CD4-positive, alpha-beta T cell treated with Interleukin-15 for 1 hour (primary cell): ENCODE data around the gene VPS35L.
A peak's percentile ranks its signal among the peaks of the same experiment; 100 is the strongest.
"Not testable (repeated sequence)": the region's sequence is repeated elsewhere in the genome, so short reads cannot be mapped to it uniquely, and the experiment has no call there.

Source experiments
- DNase-seq: peaks from one replicate; pipeline ENCODE4 v3.0.0-alpha.2; 2020

Gene VPS35L

DNA sequence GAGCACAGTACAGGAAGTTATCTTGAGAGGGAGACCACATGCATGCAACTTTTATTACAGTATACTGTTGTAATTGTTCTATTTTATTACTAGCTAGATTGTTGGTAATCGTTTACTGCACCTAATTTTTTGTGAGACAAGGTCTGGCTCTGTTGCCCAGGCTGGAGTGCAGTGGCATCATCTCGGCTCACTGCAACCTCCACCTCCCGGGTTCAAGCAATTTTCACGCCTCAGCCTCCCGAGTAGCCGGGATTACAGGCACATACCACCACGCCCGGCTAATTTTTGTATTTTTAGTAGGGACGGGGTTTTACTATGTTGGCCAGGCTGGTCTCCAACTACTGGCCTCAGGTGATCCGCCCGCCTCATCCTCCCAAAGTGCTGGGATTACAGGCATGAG, 161.2 kb downstream of the VPS35L start:
- not testable (repeated sequence) for DNase-seq

DNA sequence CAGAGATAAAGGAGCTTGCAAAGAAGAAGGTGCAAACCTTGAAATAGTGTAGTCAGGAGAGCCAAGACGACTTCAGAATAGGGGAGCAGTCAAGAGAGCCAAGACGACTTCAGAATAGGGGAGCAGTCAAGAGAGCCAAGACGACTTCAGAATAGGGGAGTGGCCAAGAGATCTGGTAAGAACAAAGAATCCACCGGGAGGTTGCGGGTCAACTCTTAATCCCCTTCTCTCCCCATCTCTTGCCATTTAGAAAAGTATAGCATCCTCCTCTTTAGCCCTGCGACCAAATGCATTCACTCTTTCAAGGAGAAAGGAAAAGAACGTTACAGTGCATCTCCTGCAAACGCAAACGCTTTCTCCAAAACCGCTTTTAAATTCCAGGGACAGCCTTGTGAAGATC, 161.8 kb downstream of the VPS35L start:
- no peak for DNase-seq

DNA sequence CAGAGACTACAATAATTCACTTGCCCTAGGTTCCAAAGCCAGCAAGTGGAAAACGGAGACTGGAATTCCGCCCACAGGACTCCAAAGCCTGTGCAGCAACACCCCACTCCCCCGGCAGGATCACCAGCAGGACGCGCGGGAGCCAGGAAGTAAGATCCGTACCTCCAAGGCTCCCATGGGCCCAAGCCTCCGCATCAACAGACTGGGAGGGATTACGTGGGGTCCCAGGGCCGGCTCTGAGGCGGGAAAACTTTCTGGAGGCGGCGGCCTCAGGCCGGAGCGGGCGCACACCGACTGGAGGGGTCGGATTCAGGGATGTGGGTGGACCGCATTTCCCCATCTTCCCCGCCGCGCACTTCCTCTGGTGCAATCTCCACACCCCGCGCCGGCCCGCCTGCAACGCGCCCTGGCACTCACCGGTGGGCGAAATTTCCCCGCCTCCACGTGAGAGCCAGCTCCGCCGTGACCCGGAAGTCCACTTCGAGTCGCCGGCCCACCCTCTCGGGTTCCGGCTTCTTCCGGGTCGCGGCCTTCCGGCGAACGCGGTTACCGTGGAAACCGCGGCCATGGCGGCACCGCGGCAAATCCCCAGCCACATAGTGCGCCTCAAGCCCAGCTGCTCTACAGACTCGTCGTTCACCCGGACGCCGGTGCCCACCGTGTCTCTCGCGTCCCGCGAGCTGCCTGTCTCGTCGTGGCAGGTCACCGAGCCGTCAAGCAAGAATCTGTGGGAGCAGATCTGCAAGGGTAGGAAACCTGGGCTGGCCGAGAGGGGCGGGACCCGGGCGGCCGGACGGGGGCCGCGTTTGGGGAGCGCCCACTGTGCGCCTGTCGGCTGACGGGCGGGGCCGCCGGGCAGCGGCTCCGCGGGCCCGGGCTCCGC, 162.5 kb downstream of the VPS35L start, which contains the start of the genes IQCK and KNOP1:
IQCK (plus strand) TSS at position 531 of the 883 bp plus-strand sequence; CDS start at position 567, 36 bp downstream.
KNOP1 (minus strand) TSS at position 487 of the 883 bp plus-strand sequence. CDS start 3,192 bp downstream, outside the sequence.
- DNase-seq, result peak; percentile 91

DNA sequence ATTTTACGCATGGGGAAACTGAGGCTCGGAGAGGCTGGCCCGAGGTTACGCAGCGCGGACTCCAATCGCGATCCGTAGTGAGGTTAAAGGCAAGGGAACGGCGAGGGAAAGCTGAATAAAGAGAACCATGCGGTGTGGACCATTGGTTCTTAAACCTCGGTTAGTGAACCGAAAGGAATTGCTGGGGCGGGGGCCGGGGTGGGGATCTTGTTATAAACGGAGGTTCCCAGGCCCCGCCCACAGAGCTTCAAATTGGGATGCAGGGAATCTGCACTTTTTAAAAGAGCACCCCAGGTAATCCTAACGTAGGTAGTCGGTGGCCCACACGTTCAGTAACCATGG, 163.1 kb downstream of the VPS35L start:
- no peak for DNase-seq

DNA sequence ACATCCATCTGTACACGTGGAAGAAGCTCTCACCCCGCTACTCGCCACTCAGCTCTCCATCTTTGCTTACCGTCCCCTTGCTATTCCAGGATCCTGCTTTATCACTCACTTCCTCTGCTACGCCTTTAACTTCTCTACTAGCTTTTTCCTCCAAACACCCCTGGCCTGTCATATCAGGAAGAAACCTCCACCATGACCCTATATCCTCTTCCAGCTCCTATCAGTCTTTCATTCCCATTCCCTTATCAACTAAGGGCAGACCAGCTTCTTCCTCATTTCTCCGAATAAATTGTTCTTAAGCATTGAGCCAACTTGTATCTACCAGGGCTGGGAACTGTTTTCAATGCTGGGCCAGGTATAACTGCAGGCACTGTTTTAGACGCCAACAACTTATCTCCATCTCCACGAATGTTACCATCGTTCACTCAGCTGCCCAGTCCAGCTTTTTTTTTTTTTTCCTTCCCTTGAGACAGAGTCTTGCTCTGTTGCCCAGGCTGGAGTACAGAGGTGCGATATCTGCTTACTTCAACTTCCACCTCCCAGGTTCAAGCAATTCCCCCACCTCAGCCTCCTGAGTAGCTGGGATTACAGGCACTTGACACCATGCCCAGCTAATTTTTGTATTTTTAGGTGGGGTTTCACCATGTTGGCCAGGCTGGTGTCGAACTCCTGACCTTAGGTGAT, 166.9 kb downstream of the VPS35L start:
- no peak for DNase-seq

DNA sequence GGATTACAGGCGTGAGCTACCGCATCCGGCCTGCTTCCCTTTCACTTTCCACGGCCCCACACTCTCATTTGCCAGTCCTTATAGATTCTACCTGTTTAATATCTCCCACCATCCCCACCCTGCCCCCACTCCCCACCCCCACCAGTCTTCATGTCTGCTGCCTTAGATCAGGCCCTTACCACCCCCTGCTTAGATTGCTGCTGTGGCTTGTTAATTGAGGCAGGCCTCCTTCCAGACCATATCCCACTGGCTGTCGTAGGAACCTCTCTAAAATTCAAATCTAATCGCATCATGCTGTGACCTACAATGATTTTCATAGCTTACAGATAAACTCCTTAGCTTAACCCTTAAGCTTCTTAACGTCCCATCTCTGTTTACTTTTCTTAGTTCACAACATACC, 167.5 kb downstream of the VPS35L start:
- DNase-seq, result no peak

DNA sequence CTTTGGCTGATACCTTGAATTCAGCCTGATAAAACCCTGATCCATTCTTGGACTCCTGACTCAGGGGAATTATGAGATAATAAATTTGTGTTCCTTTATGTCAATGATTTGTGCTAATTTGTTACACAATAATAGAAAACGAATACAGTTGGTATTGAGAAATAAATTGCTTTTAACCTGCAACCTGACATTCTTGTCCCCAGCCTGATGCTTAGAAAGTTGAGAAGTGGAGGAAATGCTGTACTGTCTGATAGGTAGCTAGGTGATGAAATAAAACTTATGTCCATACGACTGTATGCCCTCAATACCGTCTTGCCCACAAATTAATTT, 173.1 kb downstream of the VPS35L start:
- DNase-seq, result no peak

DNA sequence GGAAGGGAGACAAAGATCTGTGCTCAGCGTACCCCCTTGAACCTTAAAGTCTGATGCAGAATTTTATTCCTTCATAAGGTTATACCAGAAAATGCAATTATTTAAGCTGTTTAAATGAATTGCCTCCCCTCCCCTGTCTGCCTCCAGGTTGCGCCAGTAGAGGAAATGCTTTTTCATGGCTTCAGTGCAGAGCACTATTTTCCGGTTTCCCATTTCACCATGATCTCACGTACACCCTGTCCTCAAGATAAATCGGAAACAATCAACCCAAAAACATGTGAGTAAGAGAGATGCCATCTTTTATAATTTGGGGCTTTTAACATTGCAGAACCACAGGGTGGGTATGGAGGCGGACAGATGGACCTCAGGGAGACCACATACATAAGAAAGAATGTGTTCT, 178.0 kb downstream of the VPS35L start:
- no peak for DNase-seq

DNA sequence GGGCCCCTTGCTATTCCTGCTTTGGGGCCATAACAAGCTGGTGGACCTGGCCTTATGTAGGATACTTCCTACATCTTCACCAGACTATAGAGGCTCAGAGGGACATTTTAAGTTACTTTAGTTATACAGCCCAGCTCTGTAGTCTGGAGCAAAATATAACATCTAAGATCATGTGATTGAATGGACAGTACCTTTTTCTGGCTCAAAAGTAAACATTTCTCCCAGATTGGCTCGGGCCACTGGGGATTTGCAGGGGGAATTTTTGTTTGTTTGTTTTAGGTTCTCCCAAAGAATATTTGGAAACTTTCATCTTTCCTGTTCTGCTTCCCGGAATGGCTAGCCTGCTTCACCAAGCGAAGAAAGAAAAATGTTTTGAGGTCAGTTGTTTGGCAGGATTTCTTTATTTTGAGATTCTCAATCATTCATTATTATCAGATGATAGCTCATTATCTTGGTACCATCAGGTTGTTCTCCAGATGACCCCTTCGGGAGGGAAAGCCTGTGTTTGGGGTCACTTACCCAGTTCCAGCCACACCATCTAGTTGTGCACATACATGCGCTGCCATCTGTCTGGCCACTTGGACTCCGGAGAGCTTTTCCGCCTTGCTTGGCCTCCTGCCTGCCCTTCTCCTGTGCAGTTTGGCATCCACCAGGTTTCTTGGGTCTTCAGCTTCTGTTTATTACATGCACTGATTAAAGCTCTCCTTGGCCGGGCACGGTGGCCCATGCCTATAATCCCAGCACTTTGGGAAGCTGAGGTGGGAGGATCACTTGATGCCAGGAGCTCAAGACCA, 179.8 kb downstream of the VPS35L start:
- DNase-seq, result no peak

DNA sequence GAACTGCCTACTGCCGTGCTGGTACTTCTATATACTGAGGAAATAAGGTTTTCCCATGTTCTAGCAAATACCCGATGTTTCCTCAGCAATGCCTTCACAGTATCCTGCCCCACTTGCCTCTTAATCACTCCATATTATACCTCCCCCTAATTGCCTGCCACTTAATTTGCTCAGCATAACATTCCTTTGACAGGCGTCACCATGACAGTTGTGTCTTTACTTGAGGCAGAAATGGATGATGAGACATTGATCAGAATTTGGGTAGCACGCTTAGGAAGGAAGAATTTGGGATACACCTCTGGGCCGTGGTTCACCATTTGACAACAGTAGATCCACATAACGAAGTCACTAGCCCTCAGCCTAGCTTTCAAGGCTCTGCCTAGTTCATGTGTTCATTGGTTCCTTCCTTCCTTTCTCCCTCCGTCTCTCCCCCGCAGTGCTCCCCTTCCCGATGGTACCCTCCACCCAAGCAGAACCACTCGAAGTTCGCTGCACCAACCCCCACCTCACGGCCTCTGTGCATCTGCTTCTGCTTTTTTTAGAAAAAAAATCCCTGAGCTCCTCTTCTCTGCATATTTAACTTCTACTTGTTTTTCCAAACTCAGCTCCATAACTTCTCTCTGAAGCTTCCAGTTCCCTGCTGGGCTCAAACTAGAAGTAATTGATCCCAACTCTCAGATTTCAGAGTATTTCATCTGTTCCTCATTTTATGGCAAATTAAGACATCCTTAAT, 182.0 kb downstream of the VPS35L start:
- DNase-seq, result no peak

DNA sequence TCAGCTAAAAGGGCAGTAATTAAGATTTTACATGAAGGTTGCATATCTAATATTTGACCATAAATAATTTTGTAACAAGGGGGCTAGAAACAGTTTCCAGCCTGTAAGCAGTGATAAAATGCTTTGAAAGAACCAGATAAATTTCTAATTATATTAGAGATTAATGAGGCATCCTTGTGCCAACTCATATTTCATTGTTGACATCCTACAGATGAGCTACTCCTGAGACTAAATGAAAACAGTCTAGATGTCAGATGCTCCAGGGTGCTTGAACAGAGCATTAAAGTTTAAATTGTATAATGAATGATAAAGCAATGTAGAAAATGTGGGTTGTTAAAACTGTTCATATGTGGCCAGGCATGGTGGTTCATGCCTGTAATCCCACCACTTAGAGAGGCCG, 185.9 kb downstream of the VPS35L start:
- DNase-seq, result no peak

DNA sequence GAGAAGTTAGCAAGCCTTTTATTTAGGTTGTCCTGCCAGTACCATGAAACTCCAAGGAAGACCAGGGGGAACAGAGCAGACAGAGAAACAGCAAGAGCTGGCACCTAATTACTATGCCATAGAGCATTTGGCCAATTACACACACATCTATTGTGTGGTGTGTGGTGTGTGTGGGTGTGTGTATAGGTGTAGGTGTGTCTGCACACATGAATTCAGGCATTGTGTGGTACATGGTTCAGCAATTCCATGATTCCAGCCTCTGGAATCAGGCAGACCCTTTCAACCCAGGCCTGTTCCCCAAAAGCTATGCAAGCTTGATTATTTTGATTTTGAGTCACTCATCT, 188.3 kb downstream of the VPS35L start:
- no peak for DNase-seq

DNA sequence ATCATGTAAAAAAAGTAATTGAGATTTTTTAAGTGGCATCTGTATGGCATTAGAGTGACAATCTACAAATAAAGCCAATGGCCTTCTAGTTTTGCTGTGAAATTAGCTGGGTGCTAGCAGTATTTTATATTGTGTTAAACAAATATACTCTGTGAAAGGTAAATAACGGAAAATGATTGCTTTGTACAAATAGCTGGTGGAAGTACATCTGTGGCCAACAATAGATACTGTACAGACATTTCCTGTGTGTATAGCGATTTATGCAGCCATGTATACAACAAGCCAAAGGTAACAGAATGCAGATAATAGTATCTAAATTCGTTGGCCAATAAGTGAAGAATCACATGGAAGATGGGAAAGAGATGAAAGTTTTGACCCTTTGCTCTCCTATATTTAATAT, 189.2 kb downstream of the VPS35L start:
- DNase-seq, result no peak

DNA sequence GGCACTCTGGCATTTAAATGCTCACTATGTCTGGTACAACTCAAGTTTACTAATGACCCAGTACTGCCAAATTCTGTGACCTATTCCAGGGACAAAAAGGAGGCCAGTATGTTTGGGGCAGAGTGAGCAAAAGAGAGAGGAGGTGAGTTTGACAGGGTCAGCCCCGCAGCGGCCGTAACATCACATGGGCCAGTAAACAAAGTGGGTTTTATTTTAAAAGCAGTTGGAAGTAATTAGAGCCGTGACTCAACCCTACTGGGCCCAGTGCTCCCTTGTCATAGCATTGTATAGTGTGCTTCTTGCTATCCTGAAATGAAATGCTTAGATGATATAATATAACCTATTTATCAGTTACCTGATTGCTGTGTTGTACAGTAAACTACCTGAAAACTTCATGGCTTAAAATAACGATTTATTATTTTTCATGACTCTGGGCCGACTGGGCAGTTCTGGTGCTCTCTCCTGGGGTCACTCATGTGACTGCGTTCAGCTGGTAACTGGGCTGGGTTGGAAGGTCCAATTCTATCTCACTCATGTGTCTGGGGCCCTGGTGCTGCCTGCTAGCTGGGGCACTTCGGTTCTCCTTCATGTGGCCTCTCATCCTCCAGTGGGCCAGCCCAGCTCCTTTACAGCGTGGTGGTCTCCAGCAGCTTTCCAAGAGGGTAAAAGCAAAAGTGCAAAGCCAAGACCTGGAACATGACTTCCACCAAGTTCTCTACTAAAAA, 189.9 kb downstream of the VPS35L start:
- DNase-seq, result no peak

DNA sequence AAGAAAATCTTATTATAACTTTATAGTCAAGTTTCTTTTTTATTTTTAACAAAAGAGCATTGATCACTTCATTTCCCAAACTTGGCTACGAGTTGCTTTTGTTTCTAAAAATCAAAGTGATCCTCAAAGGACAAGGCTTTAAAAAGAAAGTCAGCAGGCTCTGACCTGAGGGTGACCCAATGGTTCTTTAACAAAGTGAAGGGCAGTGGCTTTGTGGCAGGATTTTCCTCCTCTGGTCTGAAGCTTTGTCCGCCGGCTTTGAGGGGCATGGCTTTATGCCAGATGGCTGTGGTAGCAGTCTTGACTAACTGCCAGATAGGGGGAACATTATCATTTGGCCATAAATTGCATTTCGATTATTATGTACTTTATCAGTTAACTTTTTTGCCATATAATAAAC, 191.1 kb downstream of the VPS35L start:
- no peak for DNase-seq

DNA sequence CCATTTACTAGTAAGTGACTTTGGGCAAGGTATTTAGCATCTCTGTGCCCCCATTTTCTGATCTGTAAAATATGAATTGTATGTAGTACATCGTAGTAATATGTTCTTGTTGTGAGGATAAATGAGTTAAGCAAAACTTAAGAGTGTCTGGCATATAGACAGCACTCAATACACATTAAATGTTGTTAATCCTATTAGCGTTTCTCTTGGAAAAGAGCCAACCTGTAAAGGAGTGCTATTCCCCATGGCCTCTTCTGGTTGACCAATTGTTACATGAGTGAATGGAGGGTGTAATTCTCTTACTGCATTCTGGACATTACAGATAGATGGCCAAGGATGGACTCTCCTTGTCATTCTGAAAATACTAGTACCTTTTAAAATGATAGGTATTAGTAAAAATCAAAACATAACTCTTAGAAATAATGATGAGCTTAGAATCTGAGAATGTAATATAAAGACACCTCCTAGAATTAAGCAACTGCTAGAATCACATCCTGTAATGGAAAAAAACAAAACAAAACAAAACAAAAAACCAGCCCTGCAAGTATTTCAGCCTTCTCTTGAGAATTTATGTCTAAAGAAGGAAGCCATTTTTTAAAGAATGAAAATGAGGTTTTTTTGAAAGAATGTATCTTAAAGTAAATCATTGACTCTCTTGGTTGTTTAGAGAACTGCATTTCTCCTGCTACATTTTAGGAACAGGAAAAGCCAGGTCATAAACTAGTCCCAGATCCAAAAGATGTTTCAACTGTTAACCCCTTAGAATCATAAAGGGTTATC, 193.1 kb downstream of the VPS35L start:
- DNase-seq, result no peak

DNA sequence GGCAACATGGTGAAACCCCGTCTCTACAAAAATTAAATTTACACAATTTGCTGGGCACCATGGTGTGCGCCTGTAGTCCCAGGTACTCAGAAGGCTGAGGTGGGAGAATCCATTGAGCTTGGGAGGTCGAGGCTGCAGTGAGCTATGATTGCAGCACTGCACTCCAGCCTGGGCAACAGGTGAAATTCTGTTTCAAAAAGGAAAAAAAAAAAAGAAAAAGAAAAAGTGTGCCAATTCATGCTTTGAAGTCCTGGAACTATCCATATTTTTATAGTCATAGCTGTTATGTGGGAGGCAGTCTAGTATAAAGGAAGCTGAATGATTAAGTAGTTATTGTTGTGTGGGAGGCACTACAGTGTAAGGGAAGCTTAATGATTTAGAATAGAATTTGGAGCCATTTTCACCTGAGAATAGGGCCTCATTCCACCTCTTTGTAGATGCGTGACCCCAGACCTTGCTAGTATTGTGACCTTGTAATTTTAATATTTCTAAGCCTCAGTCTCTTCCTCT, 194.1 kb downstream of the VPS35L start:
- no peak for DNase-seq
